DOHH2 (cell line): ENCODE measurements around the gene SFT2D1.

Experiments
- H3F3A ChIP-seq: fragments of 200-600 bp; sonication (generic), shearing (Covaris generic); 2 replicates; pipeline ENCODE4 v1.6.0; 2016; ENCODE audit warnings: antibody characterized with exemption, mild to moderate bottlenecking; ENCODE audit not compliant: control insufficient read depth, insufficient read depth
- H3K27ac ChIP-seq: fragments of 200-600 bp; sonication (generic); 2 replicates; pipeline ENCODE4 v1.5.1; 2014; ENCODE audit warnings: low read depth, mild to moderate bottlenecking, low read length, moderate library complexity
- H3K27me3 ChIP-seq: fragments of 200-600 bp; sonication (generic); 2 replicates; pipeline ENCODE4 v1.6.1; 2014; ENCODE audit warnings: mild to moderate bottlenecking, low read length, mixed read lengths; ENCODE audit not compliant: control insufficient read depth
- H3K36me3 ChIP-seq: fragments of 200-600 bp; sonication (generic); 2 replicates; pipeline ENCODE4 v1.6.1; 2014; ENCODE audit warnings: mild to moderate bottlenecking, low read length, moderate library complexity, mixed read lengths; ENCODE audit not compliant: control insufficient read depth
- H3K4me1 ChIP-seq: fragments of 200-600 bp; sonication (generic); 2 replicates; pipeline ENCODE4 v1.6.1; 2014; ENCODE audit warnings: mild to moderate bottlenecking, low read length, mixed read lengths; ENCODE audit not compliant: control insufficient read depth
- H3K4me2 ChIP-seq: fragments of 200-600 bp; sonication (generic); 2 replicates; pipeline ENCODE4 v1.6.0; 2014; ENCODE audit warnings: mild to moderate bottlenecking, low read length, moderate library complexity
- H3K4me3 ChIP-seq: fragments of 200-600 bp; sonication (generic); 2 replicates; pipeline ENCODE4 v1.5.1; 2014; ENCODE audit warnings: mild to moderate bottlenecking, low read length, mixed read lengths
- H3K79me2 ChIP-seq: fragments of 200-600 bp; sonication (generic); 2 replicates; pipeline ENCODE4 v1.6.1; 2014; ENCODE audit warnings: mild to moderate bottlenecking, low read length, mixed read lengths; ENCODE audit not compliant: control insufficient read depth
- H3K9me2 ChIP-seq: fragments of 200-600 bp; sonication (generic); replicated peaks from 2 replicates; pipeline ENCODE4 v1.6.1; 2014; ENCODE audit warnings: mild to moderate bottlenecking, low read length, mixed read lengths; ENCODE audit not compliant: control insufficient read depth
- H3K9me3 ChIP-seq: fragments of 200-600 bp; sonication (generic); 2 replicates; pipeline ENCODE4 v1.6.1; 2014; ENCODE audit warnings: antibody characterized with exemption, low read length, mixed read lengths; ENCODE audit not compliant: control insufficient read depth, insufficient read depth
- H4K20me1 ChIP-seq: fragments of 200-600 bp; sonication (generic); 2 replicates; pipeline ENCODE4 v1.6.0; 2014; ENCODE audit warnings: low read depth, mild to moderate bottlenecking, antibody characterized with exemption, low read length, moderate library complexity; ENCODE audit not compliant: control insufficient read depth, insufficient read depth
- EZH2phosphoT487 ChIP-seq: fragments of 200-600 bp; sonication (generic); IDR thresholded peaks from 2 replicates; pipeline ENCODE4 v1.6.1; 2017; ENCODE audit warnings: borderline replicate concordance, mild to moderate bottlenecking, antibody characterized with exemption, low read length, moderate library complexity, mixed read lengths
- TF ChIP-seq, protein P1 (sequence below): fragments of 200-600 bp; sonication (generic); IDR thresholded peaks from one replicate; pipeline ENCODE4 v1.5.1; 2014; ENCODE audit warnings: antibody characterized with exemption, mild to moderate bottlenecking, low read depth, low read length; ENCODE audit not compliant: poor library complexity, severe bottlenecking

The SFT2D1 gene

GRCh38 chr6:166275714-166276166 lies 66.6 kb downstream of the SFT2D1 start:
- Histone ChIP-seq H3K4me3 (peak overlapping the region; percentile 40), H3K9me2 (no peaks in the 10 kb centered on the region), H3K36me3 (no peaks in the 10 kb centered on the region), H3F3A (0 out of 2 replicates have a peak, but pooled peaks cover 5% of the 10 kb centered on the region), H3K27ac (no peak overlapping the region), H3K79me2 (no peaks in the 10 kb centered on the region), H3K27me3 (no peaks in the 10 kb centered on the region), H3K4me2 (peak overlapping the region; percentile 56), H3K4me1 (peaks cover 13% of the 10 kb centered on the region), H3K9me3 (no peaks in the 10 kb centered on the region), H4K20me1 (no peaks in the 10 kb centered on the region)
- TF ChIP-seq EZH2phosphoT487 = no peak
- TF ChIP-seq, protein P1, sequence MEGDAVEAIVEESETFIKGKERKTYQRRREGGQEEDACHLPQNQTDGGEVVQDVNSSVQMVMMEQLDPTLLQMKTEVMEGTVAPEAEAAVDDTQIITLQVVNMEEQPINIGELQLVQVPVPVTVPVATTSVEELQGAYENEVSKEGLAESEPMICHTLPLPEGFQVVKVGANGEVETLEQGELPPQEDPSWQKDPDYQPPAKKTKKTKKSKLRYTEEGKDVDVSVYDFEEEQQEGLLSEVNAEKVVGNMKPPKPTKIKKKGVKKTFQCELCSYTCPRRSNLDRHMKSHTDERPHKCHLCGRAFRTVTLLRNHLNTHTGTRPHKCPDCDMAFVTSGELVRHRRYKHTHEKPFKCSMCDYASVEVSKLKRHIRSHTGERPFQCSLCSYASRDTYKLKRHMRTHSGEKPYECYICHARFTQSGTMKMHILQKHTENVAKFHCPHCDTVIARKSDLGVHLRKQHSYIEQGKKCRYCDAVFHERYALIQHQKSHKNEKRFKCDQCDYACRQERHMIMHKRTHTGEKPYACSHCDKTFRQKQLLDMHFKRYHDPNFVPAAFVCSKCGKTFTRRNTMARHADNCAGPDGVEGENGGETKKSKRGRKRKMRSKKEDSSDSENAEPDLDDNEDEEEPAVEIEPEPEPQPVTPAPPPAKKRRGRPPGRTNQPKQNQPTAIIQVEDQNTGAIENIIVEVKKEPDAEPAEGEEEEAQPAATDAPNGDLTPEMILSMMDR = peak; percentile 98

DNA sequence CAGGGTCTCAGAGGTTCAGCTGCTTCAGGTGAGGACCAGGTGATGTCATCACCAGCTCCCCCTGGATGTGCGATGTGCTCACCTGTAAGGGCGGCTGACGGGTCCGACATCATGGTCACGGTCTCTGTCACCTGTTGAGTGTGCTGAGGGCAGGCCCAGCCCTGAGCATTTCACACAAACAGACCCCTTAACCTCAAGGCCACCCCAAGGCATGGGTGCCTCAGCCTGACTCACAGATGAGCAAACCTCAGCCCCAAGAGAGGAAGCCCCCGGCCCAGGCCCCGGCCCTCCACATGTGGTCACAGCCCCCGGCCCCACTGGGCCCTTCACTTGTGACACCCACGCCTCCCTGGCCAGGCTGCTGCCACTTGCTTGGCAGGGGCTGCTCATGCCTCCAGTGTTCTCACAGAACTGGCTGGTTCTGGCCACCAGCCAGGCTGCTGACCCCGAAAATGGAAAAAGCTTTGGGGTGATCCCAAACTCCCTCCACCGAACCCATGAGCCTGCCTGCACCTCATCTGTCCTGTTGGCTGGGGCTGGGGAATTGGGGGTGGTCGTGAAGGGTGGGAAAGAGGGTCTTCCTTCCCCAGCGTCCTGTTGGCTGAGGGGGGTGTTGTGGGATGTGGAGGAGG lies 67.5 kb downstream of the SFT2D1 start:
- Histone ChIP-seq H3K9me2 (no peaks in the 10 kb centered on the region), H3K27me3 (no peaks in the 10 kb centered on the region), H3K4me1 (peaks cover 13% of the 10 kb centered on the region), H3F3A (0 out of 2 replicates have a peak, but pooled peaks cover 5% of the 10 kb centered on the region), H3K4me3 (no peak overlapping the region), H3K9me3 (no peaks in the 10 kb centered on the region), H3K4me2 (no peak overlapping the region), H3K36me3 (no peaks in the 10 kb centered on the region), H4K20me1 (no peaks in the 10 kb centered on the region), H3K27ac (no peak overlapping the region), H3K79me2 (no peaks in the 10 kb centered on the region)
- TF ChIP-seq, protein P1 = no peak
- no peak for TF ChIP-seq EZH2phosphoT487

- H3K27me3 ChIP-seq = no peaks in the 10 kb centered on the region
- peaks cover 13% of the 10 kb centered on the region for H3K4me1 ChIP-seq
- H3K79me2 ChIP-seq = no peaks in the 10 kb centered on the region
- no peak overlapping the region for H3K4me3 ChIP-seq
- H3K4me2 ChIP-seq = no peak overlapping the region
- no peaks in the 10 kb centered on the region for H3K36me3 ChIP-seq
- no peak overlapping the region for H3K27ac ChIP-seq
- H3K9me2 ChIP-seq = no peaks in the 10 kb centered on the region
- no peaks in the 10 kb centered on the region for H3K9me3 ChIP-seq
- TF ChIP-seq EZH2phosphoT487 = no peak
- TF ChIP-seq, protein P1 = no peak
- 0 out of 2 replicates have a peak, but pooled peaks cover 5% of the 10 kb centered on the region for H3F3A ChIP-seq
- H4K20me1 ChIP-seq = no peaks in the 10 kb centered on the region
These were observed 68.2 kb downstream of the SFT2D1 start for GRCh38 chr6:166274163-166274562.
